Activated CD4-positive, alpha-beta T cell treated with anti-CD3 and anti-CD28 coated beads, Interleukin-2, Interleukin-4, amounts not matched to agents 100 ng/mL and 50 ng/mL, durations not matched to agents 16 hours and 8 hours (primary cell): ENCODE results near the gene CDC42BPG.

Experiments
- DNase-seq: peaks from one replicate; pipeline ENCODE4 v3.0.0-alpha.2; 2020; ENCODE audit warnings: low spot score

Gene CDC42BPG, protein sequence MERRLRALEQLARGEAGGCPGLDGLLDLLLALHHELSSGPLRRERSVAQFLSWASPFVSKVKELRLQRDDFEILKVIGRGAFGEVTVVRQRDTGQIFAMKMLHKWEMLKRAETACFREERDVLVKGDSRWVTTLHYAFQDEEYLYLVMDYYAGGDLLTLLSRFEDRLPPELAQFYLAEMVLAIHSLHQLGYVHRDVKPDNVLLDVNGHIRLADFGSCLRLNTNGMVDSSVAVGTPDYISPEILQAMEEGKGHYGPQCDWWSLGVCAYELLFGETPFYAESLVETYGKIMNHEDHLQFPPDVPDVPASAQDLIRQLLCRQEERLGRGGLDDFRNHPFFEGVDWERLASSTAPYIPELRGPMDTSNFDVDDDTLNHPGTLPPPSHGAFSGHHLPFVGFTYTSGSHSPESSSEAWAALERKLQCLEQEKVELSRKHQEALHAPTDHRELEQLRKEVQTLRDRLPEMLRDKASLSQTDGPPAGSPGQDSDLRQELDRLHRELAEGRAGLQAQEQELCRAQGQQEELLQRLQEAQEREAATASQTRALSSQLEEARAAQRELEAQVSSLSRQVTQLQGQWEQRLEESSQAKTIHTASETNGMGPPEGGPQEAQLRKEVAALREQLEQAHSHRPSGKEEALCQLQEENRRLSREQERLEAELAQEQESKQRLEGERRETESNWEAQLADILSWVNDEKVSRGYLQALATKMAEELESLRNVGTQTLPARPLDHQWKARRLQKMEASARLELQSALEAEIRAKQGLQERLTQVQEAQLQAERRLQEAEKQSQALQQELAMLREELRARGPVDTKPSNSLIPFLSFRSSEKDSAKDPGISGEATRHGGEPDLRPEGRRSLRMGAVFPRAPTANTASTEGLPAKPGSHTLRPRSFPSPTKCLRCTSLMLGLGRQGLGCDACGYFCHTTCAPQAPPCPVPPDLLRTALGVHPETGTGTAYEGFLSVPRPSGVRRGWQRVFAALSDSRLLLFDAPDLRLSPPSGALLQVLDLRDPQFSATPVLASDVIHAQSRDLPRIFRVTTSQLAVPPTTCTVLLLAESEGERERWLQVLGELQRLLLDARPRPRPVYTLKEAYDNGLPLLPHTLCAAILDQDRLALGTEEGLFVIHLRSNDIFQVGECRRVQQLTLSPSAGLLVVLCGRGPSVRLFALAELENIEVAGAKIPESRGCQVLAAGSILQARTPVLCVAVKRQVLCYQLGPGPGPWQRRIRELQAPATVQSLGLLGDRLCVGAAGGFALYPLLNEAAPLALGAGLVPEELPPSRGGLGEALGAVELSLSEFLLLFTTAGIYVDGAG (N-terminal part only)

GRCh38 chr11:64844330-64845128 is at the start of gene CDC42BPG:
Gene CDC42BPG (minus strand): TSS chr11:64844653. CDS start chr11:64844569, 84 bp downstream.
- peak; percentile 58 for DNase-seq

GRCh38 chr11:64893194-64894069 is 49.0 kb upstream of the CDC42BPG start:
- no peak for DNase-seq

DNA sequence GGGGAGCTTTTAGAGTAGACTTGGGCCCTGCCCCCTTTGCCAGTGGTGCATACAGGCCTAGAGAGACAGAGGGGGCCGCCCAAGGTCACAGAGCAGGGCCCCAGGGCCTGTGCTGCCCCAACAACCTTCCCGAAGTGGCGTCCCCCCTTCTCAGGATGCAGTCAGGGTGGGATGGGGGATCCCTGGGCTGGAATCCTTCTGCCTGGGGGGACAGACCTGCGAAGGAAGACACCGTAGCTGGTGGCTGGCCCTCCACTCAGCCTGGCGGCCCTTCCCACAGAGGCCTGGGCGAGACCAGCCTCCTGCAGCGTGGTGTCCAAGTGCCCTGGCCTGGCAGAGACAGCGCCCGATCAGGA is 48.4 kb upstream of the CDC42BPG start:
- DNase-seq: no peak

DNA sequence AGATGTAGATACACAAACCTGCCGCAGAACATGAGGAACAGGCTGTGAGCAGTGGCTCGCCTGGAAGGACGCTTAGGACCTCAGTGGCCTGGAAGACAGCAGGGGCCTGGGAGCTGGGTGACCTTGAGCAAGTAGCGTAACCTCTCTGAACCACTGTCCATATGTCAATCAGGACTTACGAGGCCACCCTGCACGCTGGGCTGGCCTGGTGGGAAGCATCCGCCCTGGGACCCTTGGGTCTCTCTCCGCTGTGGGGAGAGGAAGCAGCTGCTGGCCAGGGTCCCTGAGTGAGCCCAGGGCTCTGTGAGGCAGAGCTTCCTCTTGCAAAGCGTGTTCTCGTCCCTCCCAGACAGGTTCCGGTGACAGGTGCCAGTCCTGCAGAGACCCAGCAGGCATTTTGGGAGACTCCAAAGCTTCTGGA is 48.0 kb upstream of the CDC42BPG start:
- DNase-seq: no peak

DNA sequence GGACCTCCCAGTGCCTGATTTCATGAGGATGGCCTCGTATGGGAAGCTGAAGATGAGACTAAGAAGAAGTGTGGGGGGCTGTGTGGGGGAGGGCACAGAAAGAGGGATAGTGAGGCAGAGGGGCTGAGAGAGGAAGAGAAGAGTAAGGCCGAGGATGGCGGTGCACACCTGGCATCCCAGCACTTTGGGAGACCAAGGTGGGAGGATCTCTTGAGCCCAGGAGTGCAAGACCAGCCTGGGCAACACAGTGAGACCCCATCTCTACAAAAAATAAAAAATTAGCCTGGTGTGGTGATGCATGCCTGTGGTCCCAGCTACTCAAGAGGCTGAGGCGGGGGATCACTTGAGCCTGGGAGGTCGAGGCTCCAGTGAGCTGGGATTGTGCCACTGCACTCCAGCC is 47.4 kb upstream of the CDC42BPG start:
- DNase-seq: no peak

DNA sequence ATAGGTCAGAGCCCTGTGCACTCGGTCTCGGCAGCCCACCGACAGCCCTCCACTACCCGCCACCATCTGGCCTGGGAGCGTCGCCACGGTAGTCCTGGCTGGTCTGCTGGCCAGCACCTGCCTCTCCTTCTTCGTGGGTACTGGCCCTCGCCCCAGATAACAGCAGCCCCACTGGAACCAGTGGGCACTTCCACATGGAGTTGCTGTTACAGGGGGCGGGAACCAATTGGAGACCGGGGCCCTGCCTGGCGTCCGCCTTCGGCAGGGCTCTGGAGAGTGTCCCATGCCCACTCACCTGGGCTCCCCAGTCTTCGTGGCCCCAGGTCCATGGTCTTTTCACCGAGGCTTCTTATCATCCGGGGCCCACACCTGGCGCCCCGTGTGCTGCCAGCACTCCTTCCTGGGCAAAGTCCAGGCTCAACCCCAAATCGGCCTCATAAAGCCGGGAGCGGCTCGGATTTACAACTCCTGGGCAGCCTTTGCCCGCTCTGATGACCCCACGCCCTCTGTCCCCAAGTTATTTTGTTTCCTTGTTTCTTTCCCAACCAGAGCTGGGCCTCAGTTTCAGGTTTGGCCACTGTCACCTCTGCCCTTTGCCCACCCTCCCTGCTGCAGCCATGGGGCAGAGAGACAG is 46.9 kb upstream of the CDC42BPG start:
- DNase-seq: no peak

GRCh38 chr11:64890522-64890939 is 46.1 kb upstream of the CDC42BPG start:
- no peak for DNase-seq

DNA sequence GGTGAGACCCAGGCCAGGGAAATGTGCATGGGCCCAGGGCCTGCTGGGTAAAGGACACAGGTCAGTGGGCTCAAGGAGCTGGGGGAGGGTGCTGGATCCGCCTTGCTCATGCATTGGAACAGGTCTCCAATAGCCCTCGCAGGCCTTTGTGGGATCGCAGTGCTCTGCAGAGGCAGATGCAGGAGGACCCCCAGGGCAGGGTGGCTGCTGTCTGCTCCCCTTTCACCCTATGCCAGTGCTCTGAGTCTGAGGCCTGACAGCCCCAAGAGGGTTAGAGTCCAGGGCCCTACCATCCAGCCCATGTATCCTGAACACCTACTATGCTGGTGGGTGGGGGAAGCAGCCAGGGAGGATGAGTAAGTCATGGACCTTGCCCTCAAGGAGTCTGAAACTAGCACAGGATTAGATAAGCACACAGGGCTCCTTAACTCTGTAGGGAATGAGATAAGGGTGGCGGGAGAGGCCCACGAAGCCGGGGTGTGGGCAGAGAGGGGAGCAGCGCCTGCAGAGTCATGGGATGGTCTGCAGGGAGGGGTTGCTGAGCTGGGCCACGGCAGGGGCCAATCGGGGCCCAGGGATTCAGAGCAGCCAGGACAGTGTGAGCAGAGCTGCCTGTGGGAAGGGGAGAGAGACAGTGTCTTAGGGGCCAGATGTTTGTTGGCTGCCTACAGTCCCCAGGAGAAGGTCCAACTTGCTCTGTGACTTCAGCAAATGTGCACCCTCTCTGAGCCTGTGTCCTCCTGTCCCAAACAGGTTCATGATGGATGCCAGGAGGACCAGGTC is 44.5 kb upstream of the CDC42BPG start:
- DNase-seq: no peak

- no peak for DNase-seq
These were observed 43.9 kb upstream of the CDC42BPG start for GRCh38 chr11:64888406-64888728.

DNA sequence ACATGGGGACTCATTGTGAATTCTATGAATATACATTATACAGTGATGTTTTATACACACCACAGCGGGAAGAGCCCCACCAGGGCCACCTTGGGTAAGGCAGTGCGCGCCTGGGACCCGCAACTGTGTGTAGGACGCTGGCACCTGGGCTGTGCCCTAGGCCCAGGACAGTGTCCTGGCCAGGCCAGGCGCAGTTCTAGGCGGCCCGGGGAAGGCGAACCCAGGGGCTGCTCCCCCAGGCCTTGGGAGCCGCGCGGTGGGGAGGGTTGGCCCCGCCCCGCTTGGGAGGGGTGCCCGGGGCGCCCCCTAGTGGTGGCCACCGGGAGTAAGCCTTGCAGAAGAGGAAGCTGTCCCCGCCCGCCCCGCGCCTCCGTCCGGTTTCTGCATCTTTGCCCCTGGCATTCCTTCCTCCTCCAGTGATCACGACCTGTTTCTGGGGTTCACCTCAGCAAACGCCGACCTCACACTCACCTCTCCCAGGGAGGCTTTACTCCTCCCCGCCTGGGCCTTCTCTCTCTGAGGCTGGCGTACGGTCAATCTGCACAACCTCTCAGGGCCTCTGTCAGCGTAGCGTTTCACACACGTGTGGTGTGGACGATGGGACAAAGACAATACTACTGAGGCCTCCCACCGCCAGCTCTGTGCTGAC is 43.4 kb upstream of the CDC42BPG start:
- peak; percentile 87 for DNase-seq

GRCh38 chr11:64887234-64887756 is 42.8 kb upstream of the CDC42BPG start:
- DNase-seq: no peak

GRCh38 chr11:64885367-64886286 is 41.2 kb upstream of the CDC42BPG start:
- DNase-seq: peak; percentile 60

- no peak for DNase-seq
These were observed 39.6 kb upstream of the CDC42BPG start for GRCh38 chr11:64884019-64884418.

- no peak for DNase-seq
These were observed 39.1 kb upstream of the CDC42BPG start for GRCh38 chr11:64883575-64883974.

DNA sequence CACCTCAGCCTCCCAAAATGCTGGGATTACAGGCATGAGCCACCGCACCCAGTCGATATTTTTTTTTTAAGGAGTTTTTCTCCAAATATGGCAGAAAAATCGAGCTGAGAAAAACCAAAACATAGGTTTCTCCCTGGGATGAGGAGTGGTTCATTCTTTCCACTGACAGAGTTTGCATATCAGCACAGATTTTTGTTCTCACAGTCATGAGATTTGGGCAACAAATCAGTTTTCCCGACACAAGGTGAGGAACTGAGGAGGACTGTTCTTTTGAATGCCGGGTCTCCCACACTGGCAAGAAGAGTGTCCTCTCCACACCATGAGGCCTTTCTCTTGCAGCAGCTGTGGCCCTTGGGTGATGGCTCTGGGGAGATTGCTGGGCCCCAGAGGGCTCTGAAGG is 37.8 kb upstream of the CDC42BPG start:
- DNase-seq: no peak

DNA sequence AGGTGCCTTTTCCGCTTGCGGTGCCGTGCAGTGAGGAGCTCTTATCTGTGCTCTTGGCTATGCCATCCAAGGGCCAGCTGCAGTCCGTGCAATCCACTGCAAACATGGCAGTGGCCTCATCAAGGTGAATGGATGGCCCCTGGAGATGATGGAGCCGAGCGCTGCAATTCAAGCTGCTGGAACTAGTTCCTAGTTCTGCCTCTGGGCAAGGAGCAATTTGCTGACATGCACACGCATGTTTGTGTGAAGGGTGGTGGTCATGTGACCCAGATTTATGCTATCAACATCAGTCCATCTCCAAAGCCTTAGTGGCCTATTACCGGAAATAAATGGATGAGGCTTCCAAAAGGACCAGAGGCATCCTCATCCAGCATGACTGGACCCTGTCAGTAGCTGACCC is 37.0 kb upstream of the CDC42BPG start:
- DNase-seq: no peak
